H9 (cell line): ENCODE data around the gene MITF. TPM values are rescaled to one million over a fixed set of nuclear protein-coding genes. Genes with fewer than 3 reads are reported as not detected.

Source experiments
- DNase-seq: peaks from one replicate; pipeline ENCODE4 v3.0.0-alpha.2; 2017
- H2AFZ ChIP-seq: one replicate; pipeline ENCODE4 v1.6.1; 2013; ENCODE audit warnings: mild to moderate bottlenecking, low read length, control low read depth, moderate library complexity
- H2AK5ac ChIP-seq: 2 replicates; pipeline ENCODE4 v1.6.1; 2013; ENCODE audit warnings: low read length, control low read depth, mixed read lengths; ENCODE audit not compliant: insufficient read length
- H2BK120ac ChIP-seq: one replicate; pipeline ENCODE4 v1.6.1; 2013; ENCODE audit warnings: low read depth, mild to moderate bottlenecking, low read length, control low read depth, inconsistent platforms; ENCODE audit not compliant: poor library complexity, severe bottlenecking
- H2BK12ac ChIP-seq: 2 replicates; pipeline ENCODE4 v1.6.1; 2013; ENCODE audit warnings: low read length, control low read depth, mixed read lengths, low read depth; ENCODE audit not compliant: insufficient read length
- H2BK15ac ChIP-seq: 2 replicates; pipeline ENCODE4 v1.6.1; 2013; ENCODE audit warnings: low read depth, low read length, control low read depth
- H2BK20ac ChIP-seq: one replicate; pipeline ENCODE4 v1.6.1; 2013; ENCODE audit warnings: low read depth, mild to moderate bottlenecking, low read length, control low read depth, inconsistent platforms; ENCODE audit not compliant: poor library complexity, severe bottlenecking
- H2BK5ac ChIP-seq: 2 replicates; pipeline ENCODE4 v1.6.1; 2013; ENCODE audit warnings: low read length, control low read depth, mixed read lengths; ENCODE audit not compliant: insufficient read length
- H3K14ac ChIP-seq: 2 replicates; pipeline ENCODE4 v1.6.1; 2013; ENCODE audit warnings: low read length, control low read depth; ENCODE audit not compliant: insufficient read depth
- H3K18ac ChIP-seq: 2 replicates; pipeline ENCODE4 v1.6.1; 2013; ENCODE audit warnings: low read depth, mild to moderate bottlenecking, mixed read lengths, low read length, control low read depth; ENCODE audit not compliant: insufficient read length
- H3K23ac ChIP-seq: 2 replicates; pipeline ENCODE4 v1.6.1; 2013; ENCODE audit warnings: low read length, control low read depth, mixed read lengths, low read depth; ENCODE audit not compliant: insufficient read length
- H3K23me2 ChIP-seq: 2 replicates; pipeline ENCODE4 v1.6.1; 2013; ENCODE audit warnings: low read depth, mild to moderate bottlenecking, mixed read lengths, low read length, control low read depth; ENCODE audit not compliant: insufficient read length, poor library complexity, severe bottlenecking
- H3K27ac ChIP-seq: 2 replicates; pipeline ENCODE4 v1.5.1; 2013; ENCODE audit warnings: low read length, control low read depth, mixed read lengths, low read depth; ENCODE audit not compliant: insufficient read length
- H3K27me3 ChIP-seq: 2 replicates; pipeline ENCODE4 v1.6.1; 2013; ENCODE audit warnings: low read length, control low read depth, inconsistent platforms; ENCODE audit not compliant: insufficient read depth
- H3K4ac ChIP-seq: 2 replicates; pipeline ENCODE4 v1.6.1; 2013; ENCODE audit warnings: low read depth, mild to moderate bottlenecking, control low read depth, inconsistent platforms, low read length, moderate library complexity
- H3K4me1 ChIP-seq: 2 replicates; pipeline ENCODE4 v1.6.1; 2013; ENCODE audit warnings: low read length, control low read depth, inconsistent platforms; ENCODE audit not compliant: insufficient read depth
- H3K4me2 ChIP-seq: 2 replicates; pipeline ENCODE4 v1.6.1; 2013; ENCODE audit warnings: low read length, control low read depth, mixed read lengths; ENCODE audit not compliant: insufficient read length, insufficient read depth
- H3K56ac ChIP-seq: 2 replicates; pipeline ENCODE4 v1.6.1; 2013; ENCODE audit warnings: low read depth, mild to moderate bottlenecking, mixed read lengths, low read length, control low read depth; ENCODE audit not compliant: insufficient read length
- H3K79me1 ChIP-seq: 2 replicates; pipeline ENCODE4 v1.6.1; 2013; ENCODE audit warnings: low read depth, mild to moderate bottlenecking, moderate library complexity, low read length, control low read depth, inconsistent platforms; ENCODE audit not compliant: insufficient read depth, poor library complexity, severe bottlenecking
- H3K79me2 ChIP-seq: 2 replicates; pipeline ENCODE4 v1.6.1; 2013; ENCODE audit warnings: low read length, control low read depth, inconsistent platforms; ENCODE audit not compliant: insufficient read depth
- H3K9ac ChIP-seq: 2 replicates; pipeline ENCODE4 v1.6.1; 2013; ENCODE audit warnings: low read length, control low read depth, mixed read lengths; ENCODE audit not compliant: insufficient read length; ENCODE audit errors: extremely low read depth
- H3K9me3 ChIP-seq: one replicate; pipeline ENCODE4 v1.6.1; 2013; ENCODE audit warnings: low read depth, low read length, inconsistent platforms; ENCODE audit not compliant: control insufficient read depth
- H3T11ph ChIP-seq: one replicate; pipeline ENCODE4 v1.6.1; 2013; ENCODE audit warnings: mild to moderate bottlenecking, low read length, control low read depth, inconsistent platforms
- H4K20me1 ChIP-seq: one replicate; pipeline ENCODE4 v1.6.1; 2013; ENCODE audit not compliant: control insufficient read depth, insufficient read length, insufficient read depth
- H4K5ac ChIP-seq: 2 replicates; pipeline ENCODE4 v1.6.1; 2013; ENCODE audit warnings: low read depth, mild to moderate bottlenecking, mixed read lengths, low read length, control low read depth; ENCODE audit not compliant: insufficient read length
- H4K8ac ChIP-seq: replicated peaks from 2 replicates; pipeline ENCODE4 v1.6.1; 2013; ENCODE audit warnings: low read length, control low read depth, mixed read lengths, low read depth; ENCODE audit not compliant: insufficient read length
- H4K91ac ChIP-seq: 2 replicates; pipeline ENCODE4 v1.6.1; 2013; ENCODE audit warnings: low read depth, mild to moderate bottlenecking, moderate library complexity, mixed read lengths, low read length, control low read depth; ENCODE audit not compliant: insufficient read length
- H3K27ac Mint-ChIP-seq, 3 experiments: 2 replicates in 2 of 3; 3 replicates in 1 of 3; pipeline ENCODE4 v1.8.0; 2020 to 2021; ENCODE audit warnings: mixed read lengths in 3 of 3, mild to moderate bottlenecking in 1 of 3, moderate library complexity in 1 of 3
- H3K27me3 Mint-ChIP-seq: 2 replicates; pipeline ENCODE4 v1.8.0; 2021; ENCODE audit warnings: low read depth, mild to moderate bottlenecking, moderate library complexity, mixed read lengths
- H3K36me3 Mint-ChIP-seq, 3 experiments: 2 replicates in 2 of 3; 3 replicates in 1 of 3; pipeline ENCODE4 v1.8.0; 2020 to 2021; ENCODE audit warnings: low read depth in 3 of 3, mixed read lengths in 3 of 3; ENCODE audit not compliant: insufficient read depth in 1 of 3
- H3K4me1 Mint-ChIP-seq, 2 experiments: 2 replicates each; pipeline ENCODE4 v1.8.0; 2020; ENCODE audit warnings: mixed read lengths in 2 of 2
- H3K4me3 Mint-ChIP-seq, 2 experiments: 2 replicates in 1 of 2; 3 replicates in 1 of 2; pipeline ENCODE4 v1.8.0; 2020 to 2021; ENCODE audit warnings: mild to moderate bottlenecking in 2 of 2, mixed read lengths in 2 of 2, moderate library complexity in 1 of 2
- H3K9me3 Mint-ChIP-seq, 2 experiments: 2 replicates in 1 of 2; 3 replicates in 1 of 2; pipeline ENCODE4 v1.8.0; 2020; ENCODE audit warnings: mild to moderate bottlenecking in 2 of 2, mixed read lengths in 2 of 2, moderate library complexity in 1 of 2
- WGBS: extraction: QIAGEN DNeasy Blood & Tissue Kit; methylation state at CpG from one replicate; pipeline ENCODE4 v1.1.7; 2013; ENCODE audit warnings: missing lambda C conversion rate, low lambda C conversion rate, mixed read lengths; ENCODE audit not compliant: insufficient read length; ENCODE audit errors: extremely low coverage; 5-methylcytosine and 5-hydroxymethylcytosine counted together
- total RNA-seq: library from RNA; stranded (reverse); gene quantifications from 2 replicates; pipeline ENCODE4 v1.2.1, GENCODE V29; 2021
- TF ChIP-seq, protein P1 (sequence below): fragments of 200-600 bp; sonication (generic); conservative IDR thresholded peaks from 3 replicates; pipeline ENCODE4 v1.8.0; 2021; ENCODE audit warnings: antibody characterized with exemption, mild to moderate bottlenecking

MITF gene
- total RNA-seq, 1 experiment from 2014 or later, result 0.81 TPM

DNA sequence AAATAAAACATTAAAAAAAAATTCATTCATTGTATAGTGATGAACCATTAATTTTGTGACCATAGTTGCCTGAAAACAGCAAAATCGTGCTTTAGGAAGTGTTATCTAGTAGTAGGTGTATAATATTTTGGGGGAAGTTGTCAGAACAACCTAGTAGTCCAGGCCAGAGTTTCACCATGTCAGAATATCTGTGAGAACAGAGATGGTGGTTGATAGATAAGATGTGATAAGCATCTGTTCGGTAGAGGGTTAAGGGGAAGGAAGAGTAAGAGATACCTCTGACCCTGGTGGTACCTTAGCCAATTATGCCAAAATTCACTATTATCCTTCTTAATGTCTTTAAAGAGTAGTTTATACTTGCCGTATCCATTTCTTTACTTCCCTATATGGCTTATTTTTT is 113.8 kb downstream of the MITF start:
- DNase-seq, result no peak
- WGBS, result no CpG with 5 or more reads among the region's 3 CpGs
- no peak overlapping the region for H2BK12ac ChIP-seq
- H4K20me1 ChIP-seq, result no peaks in the 10 kb centered on the region
- no peak overlapping the region for H2BK120ac ChIP-seq
- H3K4me1 ChIP-seq, result no peaks in the 10 kb centered on the region
- H4K5ac ChIP-seq, result no peak overlapping the region
- H3K36me3 Mint-ChIP-seq, result no peaks in the 10 kb centered on the region
- no peaks in the 10 kb centered on the region for H3K27me3 ChIP-seq
- H3K9me3 Mint-ChIP-seq, result no peaks in the 10 kb centered on the region
- no peak overlapping the region for H4K8ac ChIP-seq
- no peak overlapping the region for H3T11ph ChIP-seq
- H3K56ac ChIP-seq, result no peak overlapping the region
- H2AK5ac ChIP-seq, result no peak overlapping the region
- H3K27me3 Mint-ChIP-seq, result no peaks in the 10 kb centered on the region
- peaks cover 3 to 7% of the 10 kb centered on the region in 2 experiments; a peak in 3 of 4 replicates for H3K4me1 Mint-ChIP-seq
- H2AFZ ChIP-seq, result no peak overlapping the region
- no peak overlapping the region for H2BK20ac ChIP-seq
- no peaks in the 10 kb centered on the region for H3K9me3 ChIP-seq
- no peak overlapping the region for H3K4me2 ChIP-seq
- H3K27ac Mint-ChIP-seq, result no peak overlapping the region
- TF ChIP-seq, protein P1, sequence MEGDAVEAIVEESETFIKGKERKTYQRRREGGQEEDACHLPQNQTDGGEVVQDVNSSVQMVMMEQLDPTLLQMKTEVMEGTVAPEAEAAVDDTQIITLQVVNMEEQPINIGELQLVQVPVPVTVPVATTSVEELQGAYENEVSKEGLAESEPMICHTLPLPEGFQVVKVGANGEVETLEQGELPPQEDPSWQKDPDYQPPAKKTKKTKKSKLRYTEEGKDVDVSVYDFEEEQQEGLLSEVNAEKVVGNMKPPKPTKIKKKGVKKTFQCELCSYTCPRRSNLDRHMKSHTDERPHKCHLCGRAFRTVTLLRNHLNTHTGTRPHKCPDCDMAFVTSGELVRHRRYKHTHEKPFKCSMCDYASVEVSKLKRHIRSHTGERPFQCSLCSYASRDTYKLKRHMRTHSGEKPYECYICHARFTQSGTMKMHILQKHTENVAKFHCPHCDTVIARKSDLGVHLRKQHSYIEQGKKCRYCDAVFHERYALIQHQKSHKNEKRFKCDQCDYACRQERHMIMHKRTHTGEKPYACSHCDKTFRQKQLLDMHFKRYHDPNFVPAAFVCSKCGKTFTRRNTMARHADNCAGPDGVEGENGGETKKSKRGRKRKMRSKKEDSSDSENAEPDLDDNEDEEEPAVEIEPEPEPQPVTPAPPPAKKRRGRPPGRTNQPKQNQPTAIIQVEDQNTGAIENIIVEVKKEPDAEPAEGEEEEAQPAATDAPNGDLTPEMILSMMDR, result no peak
- H2BK5ac ChIP-seq, result no peak overlapping the region
- H3K4me3 Mint-ChIP-seq, result no peak overlapping the region
- no peak overlapping the region for H3K14ac ChIP-seq
- H4K91ac ChIP-seq, result no peak overlapping the region
- H3K23ac ChIP-seq, result no peak overlapping the region
- H3K4ac ChIP-seq, result no peak overlapping the region
- H3K23me2 ChIP-seq, result no peaks in the 10 kb centered on the region
- H3K9ac ChIP-seq, result no peak overlapping the region
- no peak overlapping the region for H3K18ac ChIP-seq
- no peaks in the 10 kb centered on the region for H3K79me1 ChIP-seq
- no peak overlapping the region for H3K27ac ChIP-seq
- H3K79me2 ChIP-seq, result no peaks in the 10 kb centered on the region
- no peak overlapping the region for H2BK15ac ChIP-seq
